RWPE2 (cell line): ENCODE measurements around the gene GHRL.
"Not testable (repeated sequence)": the region's sequence is repeated elsewhere in the genome, so short reads cannot be mapped to it uniquely, and the experiment has no call there.

Source experiments
- ATAC-seq: fragments of 200-7000 bp; cut with Tn5 transposase; 3 replicates; pipeline ENCODE4 v1.9.1; 2021; ENCODE audit warnings: low read depth
- DNase-seq: peaks from one replicate; pipeline ENCODE4 v3.0.0-alpha.2; 2020; ENCODE audit warnings: low spot score
- H3K27ac ChIP-seq: fragments of 450-650 bp; 2 replicates; pipeline ENCODE4 v1.5.1; 2017; ENCODE audit warnings: mild to moderate bottlenecking; ENCODE audit not compliant: poor library complexity, severe bottlenecking
- H3K27me3 ChIP-seq: fragments of 250-450 bp; sonication (Bioruptor Pico); 2 replicates; pipeline ENCODE4 v1.5.1; 2021; ENCODE audit warnings: mild to moderate bottlenecking, moderate library complexity; ENCODE audit not compliant: insufficient read depth, poor library complexity, severe bottlenecking
- H3K36me3 ChIP-seq: fragments of 250-450 bp; sonication (Bioruptor Pico); 2 replicates; pipeline ENCODE4 v1.5.1; 2020; ENCODE audit warnings: low read depth, mild to moderate bottlenecking, moderate library complexity
- H3K4me1 ChIP-seq: fragments of 250-450 bp; sonication (Bioruptor Pico); 2 replicates; pipeline ENCODE4 v1.5.1; 2021; ENCODE audit warnings: mild to moderate bottlenecking, moderate library complexity; ENCODE audit not compliant: insufficient read depth, poor library complexity, severe bottlenecking
- H3K4me3 ChIP-seq: fragments of 250-450 bp; sonication (Bioruptor Pico); 2 replicates; pipeline ENCODE4 v1.5.1; 2021; ENCODE audit warnings: mild to moderate bottlenecking, moderate library complexity; ENCODE audit not compliant: severe bottlenecking
- H3K9me3 ChIP-seq: fragments of 250-450 bp; sonication (Bioruptor Pico); 2 replicates; pipeline ENCODE4 v1.5.1; 2021; ENCODE audit warnings: mild to moderate bottlenecking, moderate library complexity; ENCODE audit not compliant: severe bottlenecking
- CTCF ChIP-seq: fragments of 450-650 bp; IDR thresholded peaks from one replicate; pipeline ENCODE4 v1.5.1; 2017; ENCODE audit warnings: mild to moderate bottlenecking, moderate library complexity; ENCODE audit not compliant: poor library complexity, severe bottlenecking

Gene GHRL

DNA sequence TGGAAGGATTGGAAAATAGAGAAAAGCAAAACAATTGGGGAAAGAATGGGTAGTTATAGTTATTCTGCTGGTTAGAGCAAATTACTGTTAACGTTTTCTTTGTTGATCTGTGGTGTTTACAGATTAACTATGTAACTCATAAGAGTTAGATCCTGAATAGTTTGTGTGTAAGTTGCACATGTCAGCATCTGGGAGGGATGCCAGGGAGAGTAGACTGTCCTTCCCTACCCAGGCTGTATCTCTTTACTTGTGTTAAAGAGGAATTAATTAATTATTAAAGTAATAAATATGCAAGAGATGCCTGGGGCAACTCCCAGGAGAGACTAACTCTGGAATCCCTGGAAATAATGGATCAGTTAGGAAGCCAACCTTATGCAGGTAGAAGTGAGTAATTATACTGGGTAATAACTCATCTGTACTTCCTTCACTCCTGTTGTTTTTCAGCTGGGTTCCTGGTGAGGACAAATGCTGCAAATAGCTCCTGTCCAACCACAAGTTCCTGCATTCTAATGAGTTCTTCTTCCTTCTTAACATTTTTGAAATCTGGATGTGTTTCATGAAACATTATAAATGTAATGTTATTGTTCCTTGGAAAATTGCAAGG is 18.9 kb downstream of the GHRL start:
- ATAC-seq (no peak), DNase-seq (peak; percentile 0)
- TF ChIP-seq CTCF, result no peak
- Histone ChIP-seq H3K27me3 (no peaks in the 10 kb centered on the region), H3K4me3 (no peak overlapping the region), H3K9me3 (no peaks in the 10 kb centered on the region), H3K4me1 (no peaks in the 10 kb centered on the region), H3K36me3 (peaks cover 69% of the 10 kb centered on the region), H3K27ac (no peak overlapping the region)

GRCh38 chr3:10272977-10273376 is 19.8 kb downstream of the GHRL start:
- no peaks in the 10 kb centered on the region for H3K9me3 ChIP-seq
- H3K4me1 ChIP-seq, result no peaks in the 10 kb centered on the region
- H3K27me3 ChIP-seq, result no peaks in the 10 kb centered on the region
- DNase-seq (peak; percentile 2), ATAC-seq (no peak)
- H3K36me3 ChIP-seq, result peaks cover 69% of the 10 kb centered on the region
- no peak for TF ChIP-seq CTCF
- no peak overlapping the region for H3K4me3 ChIP-seq
- no peak overlapping the region for H3K27ac ChIP-seq

DNA sequence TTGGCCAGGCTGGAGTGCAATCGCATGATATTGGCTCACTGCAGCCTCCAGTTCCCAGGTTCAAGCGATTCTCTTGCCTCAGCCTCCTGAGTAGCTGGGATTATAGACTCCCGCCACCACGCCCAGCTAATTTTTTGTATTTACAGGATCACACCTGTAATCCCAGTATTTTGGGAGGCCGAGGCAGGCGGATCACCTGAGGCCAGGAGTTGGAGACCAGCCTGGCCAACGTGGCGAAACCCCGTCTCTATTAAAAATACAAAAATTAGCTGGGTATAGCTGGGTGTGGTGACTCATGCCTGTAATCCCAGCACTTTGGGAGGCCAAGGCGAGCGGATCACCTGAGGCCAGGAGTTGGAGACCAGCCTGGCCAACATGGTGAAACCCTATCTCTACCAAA is 20.3 kb downstream of the GHRL start:
- ATAC-seq, result not testable (repeated sequence)
- peaks cover 69% of the 10 kb centered on the region for H3K36me3 ChIP-seq

GRCh38 chr3:10269443-10269842 is 23.3 kb downstream of the GHRL start:
- DNase-seq, result no peak
- no peaks in the 10 kb centered on the region for H3K4me1 ChIP-seq
- peaks cover 58% of the 10 kb centered on the region for H3K36me3 ChIP-seq

More for the DNA sequence above, 20.3 kb downstream of the GHRL start:
- not testable (repeated sequence) for H3K4me3 ChIP-seq, H3K4me1 ChIP-seq, DNase-seq, H3K27me3 ChIP-seq, H3K27ac ChIP-seq, H3K9me3 ChIP-seq

GRCh38 chr3:10268930-10269329 is 23.8 kb downstream of the GHRL start:
- Histone ChIP-seq H3K4me1 (no peaks in the 10 kb centered on the region), H3K27ac (no peak overlapping the region), H3K9me3 (no peaks in the 10 kb centered on the region), H3K27me3 (no peaks in the 10 kb centered on the region), H3K36me3 (peaks cover 58% of the 10 kb centered on the region), H3K4me3 (no peak overlapping the region)
- ATAC-seq (no peak), DNase-seq (no peak)
- TF ChIP-seq CTCF, result no peak

More at GRCh38 chr3:10269443-10269842, 23.3 kb downstream of the GHRL start:
- Histone ChIP-seq H3K4me3 (no peak overlapping the region), H3K9me3 (no peaks in the 10 kb centered on the region), H3K27me3 (no peaks in the 10 kb centered on the region), H3K27ac (no peak overlapping the region)
- no peak for ATAC-seq
- TF ChIP-seq CTCF, result no peak
